ENCODE measurements around the gene IL17B.

Gene IL17B

GRCh38 chr5:149349382-149349781 lies 29.7 kb downstream of the IL17B start:
- Histone ChIP-seq H3K27me3 (ENCODE audit: control insufficient read depth, insufficient read depth, low read length) (no peaks in the 10 kb centered on the region), H3K9ac (ENCODE audit: low read length) (no peak overlapping the region), H3K27ac (ENCODE audit: low read depth, low read length) (no peak overlapping the region), H3K9me3 (ENCODE audit: control insufficient read depth, insufficient read depth, low read depth, low read length) (no peaks in the 10 kb centered on the region), H3K4me1 (ENCODE audit: control insufficient read depth, insufficient read depth, low read length) (no peaks in the 10 kb centered on the region; the same call in 1 of the 2 replicates), H3K4me3 (ENCODE audit: low read depth, low read length) (no peak overlapping the region), H3K36me3 (ENCODE audit: control insufficient read depth, insufficient read depth, low read length) (peaks cover 74% of the 10 kb centered on the region)

DNA sequence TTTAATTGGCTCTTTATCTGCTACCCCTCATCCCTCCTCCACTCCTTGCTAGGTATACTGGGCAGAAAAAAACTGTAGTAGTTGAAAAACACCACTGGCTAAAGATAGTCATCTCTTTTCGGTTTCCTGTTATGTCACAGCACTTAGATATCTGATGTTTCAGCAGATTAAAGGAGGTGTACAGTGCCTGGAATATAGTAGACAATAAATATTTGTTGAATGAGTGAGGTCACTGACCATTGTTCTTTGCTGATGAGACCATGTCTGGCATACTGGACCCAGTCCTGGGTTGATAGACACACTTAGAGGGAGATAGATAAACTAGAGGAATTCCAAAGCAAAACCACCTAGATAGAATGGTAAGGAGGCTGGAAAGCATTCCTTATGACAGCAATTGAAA lies 30.6 kb downstream of the IL17B start:
- Histone ChIP-seq H3K4me1 (ENCODE audit: control insufficient read depth, insufficient read depth, low read length) (no peaks in the 10 kb centered on the region; the same call in 1 of the 2 replicates), H3K27ac (ENCODE audit: low read depth, low read length) (no peak overlapping the region), H3K9me3 (ENCODE audit: control insufficient read depth, insufficient read depth, low read depth, low read length) (no peaks in the 10 kb centered on the region), H3K27me3 (ENCODE audit: control insufficient read depth, insufficient read depth, low read length) (no peaks in the 10 kb centered on the region), H3K9ac (ENCODE audit: low read length) (no peak overlapping the region), H3K36me3 (ENCODE audit: control insufficient read depth, insufficient read depth, low read length) (peaks cover 66% of the 10 kb centered on the region), H3K4me3 (ENCODE audit: low read depth, low read length) (no peak overlapping the region)

DNA sequence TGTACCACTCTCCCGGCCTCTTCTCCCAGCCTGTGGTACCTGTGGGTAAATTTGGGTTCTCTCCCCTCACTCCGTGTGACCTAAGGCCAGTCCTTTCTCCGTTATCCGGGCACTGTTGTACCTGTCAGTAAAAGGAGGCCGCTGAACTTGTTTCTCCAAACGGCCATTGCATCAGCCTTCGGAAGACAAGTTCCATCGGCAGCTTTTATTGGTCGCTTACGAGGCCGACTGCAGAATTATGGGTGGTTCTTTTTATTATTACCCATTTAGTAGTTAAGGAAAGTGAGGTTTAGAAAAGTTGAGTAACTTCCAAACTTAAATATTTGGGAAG lies 33.2 kb downstream of the IL17B start:
- Histone ChIP-seq H3K9me3 (ENCODE audit: control insufficient read depth, insufficient read depth, low read depth, low read length) (no peaks in the 10 kb centered on the region), H3K4me1 (ENCODE audit: control insufficient read depth, insufficient read depth, low read length) (no peaks in the 10 kb centered on the region; the same call in 1 of the 2 replicates), H3K36me3 (ENCODE audit: control insufficient read depth, insufficient read depth, low read length) (peaks cover 40% of the 10 kb centered on the region), H3K4me3 (ENCODE audit: low read depth, low read length) (peak overlapping the region; percentile 80), H3K9ac (ENCODE audit: low read length) (peak overlapping the region; percentile 91), H3K27me3 (ENCODE audit: control insufficient read depth, insufficient read depth, low read length) (no peaks in the 10 kb centered on the region), H3K27ac (ENCODE audit: low read depth, low read length) (peak overlapping the region; percentile 69)

- peaks cover 34% of the 10 kb centered on the region for H3K36me3 ChIP-seq (ENCODE audit: control insufficient read depth, insufficient read depth, low read length)
- H3K9me3 ChIP-seq (ENCODE audit: control insufficient read depth, insufficient read depth, low read depth, low read length) = no peaks in the 10 kb centered on the region
- no peaks in the 10 kb centered on the region for H3K27me3 ChIP-seq (ENCODE audit: control insufficient read depth, insufficient read depth, low read length)
- H3K4me1 ChIP-seq (ENCODE audit: control insufficient read depth, insufficient read depth, low read length) = no peaks in the 10 kb centered on the region; the same call in 1 of the 2 replicates
- H3K27ac ChIP-seq (ENCODE audit: low read depth, low read length) = peak within 1 kb of the TSS; percentile 69
- peak within 1 kb of the TSS; percentile 91 for H3K9ac ChIP-seq (ENCODE audit: low read length)
- peak within 1 kb of the TSS; percentile 80 for H3K4me3 ChIP-seq (ENCODE audit: low read depth, low read length)
These were observed 33.8 kb downstream of the IL17B start, which contains the start of gene GRPEL2 for GRCh38 chr5:149345147-149345891. TSS of gene GRPEL2 (plus strand) at chr5:149345499. CDS start at chr5:149345540, 41 bp downstream.

- Histone ChIP-seq H3K36me3 (ENCODE audit: control insufficient read depth, insufficient read depth, low read length) (peaks cover 23% of the 10 kb centered on the region), H3K4me1 (ENCODE audit: control insufficient read depth, insufficient read depth, low read length) (no peaks in the 10 kb centered on the region; the same call in 1 of the 2 replicates), H3K27me3 (ENCODE audit: control insufficient read depth, insufficient read depth, low read length) (no peaks in the 10 kb centered on the region), H3K9ac (ENCODE audit: low read length) (no peak overlapping the region), H3K4me3 (ENCODE audit: low read depth, low read length) (no peak overlapping the region), H3K27ac (ENCODE audit: low read depth, low read length) (no peak overlapping the region), H3K9me3 (ENCODE audit: control insufficient read depth, insufficient read depth, low read depth, low read length) (no peaks in the 10 kb centered on the region)
These were observed 34.9 kb downstream of the IL17B start for GRCh38 chr5:149344151-149344550.

GRCh38 chr5:149341876-149342275 lies 37.2 kb downstream of the IL17B start:
- Histone ChIP-seq H3K27me3 (ENCODE audit: control insufficient read depth, insufficient read depth, low read length) (no peaks in the 10 kb centered on the region), H3K36me3 (ENCODE audit: control insufficient read depth, insufficient read depth, low read length) (no peaks in the 10 kb centered on the region), H3K27ac (ENCODE audit: low read depth, low read length) (no peak overlapping the region), H3K9me3 (ENCODE audit: control insufficient read depth, insufficient read depth, low read depth, low read length) (no peaks in the 10 kb centered on the region), H3K4me3 (ENCODE audit: low read depth, low read length) (no peak overlapping the region), H3K9ac (ENCODE audit: low read length) (no peak overlapping the region), H3K4me1 (ENCODE audit: control insufficient read depth, insufficient read depth, low read length) (no peaks in the 10 kb centered on the region; the same call in 1 of the 2 replicates)

DNA sequence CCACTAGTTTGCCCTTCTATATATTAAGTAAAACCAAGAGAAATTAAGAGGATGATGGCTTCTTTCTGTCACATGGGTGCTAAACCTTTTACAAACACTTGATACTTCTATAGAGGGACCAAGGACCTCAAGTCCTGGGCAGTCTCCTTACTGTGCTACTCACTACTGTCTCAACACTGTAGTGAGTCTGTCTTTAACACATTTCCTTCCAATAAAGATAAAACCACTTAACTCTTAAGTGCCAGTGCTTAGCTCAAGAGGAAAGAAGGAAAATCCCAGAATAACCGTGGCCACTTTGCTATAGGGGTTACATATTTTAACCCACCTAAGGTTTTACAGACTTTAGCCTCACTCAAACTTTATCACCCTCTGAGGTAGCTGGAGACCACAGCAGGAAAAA lies 38.2 kb downstream of the IL17B start:
- Histone ChIP-seq H3K27ac (ENCODE audit: low read depth, low read length) (no peak overlapping the region), H3K4me3 (ENCODE audit: low read depth, low read length) (no peak overlapping the region), H3K9me3 (ENCODE audit: control insufficient read depth, insufficient read depth, low read depth, low read length) (no peaks in the 10 kb centered on the region), H3K36me3 (ENCODE audit: control insufficient read depth, insufficient read depth, low read length) (no peaks in the 10 kb centered on the region), H3K4me1 (ENCODE audit: control insufficient read depth, insufficient read depth, low read length) (no peaks in the 10 kb centered on the region), H3K27me3 (ENCODE audit: control insufficient read depth, insufficient read depth, low read length) (no peaks in the 10 kb centered on the region), H3K9ac (ENCODE audit: low read length) (no peak overlapping the region)

- Histone ChIP-seq H3K4me1 (ENCODE audit: control insufficient read depth, insufficient read depth, low read length) (no peaks in the 10 kb centered on the region), H3K9ac (ENCODE audit: low read length) (no peak overlapping the region), H3K27me3 (ENCODE audit: control insufficient read depth, insufficient read depth, low read length) (no peaks in the 10 kb centered on the region), H3K9me3 (ENCODE audit: control insufficient read depth, insufficient read depth, low read depth, low read length) (no peaks in the 10 kb centered on the region), H3K36me3 (ENCODE audit: control insufficient read depth, insufficient read depth, low read length) (no peaks in the 10 kb centered on the region), H3K27ac (ENCODE audit: low read depth, low read length) (no peak overlapping the region), H3K4me3 (ENCODE audit: low read depth, low read length) (no peak overlapping the region)
These were observed 40.7 kb downstream of the IL17B start for GRCh38 chr5:149338364-149338763.

DNA sequence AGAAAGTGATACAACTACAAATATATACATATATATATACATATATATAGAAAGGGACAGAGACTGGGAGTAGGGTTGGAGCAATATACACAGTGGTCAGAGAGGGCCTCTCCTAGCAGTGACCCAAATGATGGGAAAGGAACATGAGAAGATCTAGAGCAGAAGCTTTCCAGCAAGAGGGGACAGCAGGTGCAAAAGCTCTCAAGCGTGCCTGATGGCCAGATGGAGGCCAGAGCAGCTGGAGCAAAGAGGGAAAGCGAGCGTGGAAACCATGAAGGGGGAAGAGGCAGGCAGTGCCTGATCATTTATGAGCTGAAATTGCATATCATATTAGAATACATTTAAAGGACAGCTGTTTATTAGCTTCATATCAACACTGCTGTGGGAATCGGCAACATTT lies 41.4 kb downstream of the IL17B start:
- H3K36me3 ChIP-seq (ENCODE audit: control insufficient read depth, insufficient read depth, low read length) = no peaks in the 10 kb centered on the region
- no peak overlapping the region for H3K27ac ChIP-seq (ENCODE audit: low read depth, low read length)
- no peaks in the 10 kb centered on the region for H3K4me1 ChIP-seq (ENCODE audit: control insufficient read depth, insufficient read depth, low read length)
- H3K4me3 ChIP-seq (ENCODE audit: low read depth, low read length) = no peak overlapping the region
- H3K9ac ChIP-seq (ENCODE audit: low read length) = no peak overlapping the region
- H3K27me3 ChIP-seq (ENCODE audit: control insufficient read depth, insufficient read depth, low read length) = no peaks in the 10 kb centered on the region
- H3K9me3 ChIP-seq (ENCODE audit: control insufficient read depth, insufficient read depth, low read depth, low read length) = no peaks in the 10 kb centered on the region

- Histone ChIP-seq H3K4me3 (ENCODE audit: low read depth, low read length) (no peak overlapping the region), H3K9ac (ENCODE audit: low read length) (no peak overlapping the region), H3K27me3 (ENCODE audit: control insufficient read depth, insufficient read depth, low read length) (no peaks in the 10 kb centered on the region), H3K27ac (ENCODE audit: low read depth, low read length) (no peak overlapping the region), H3K4me1 (ENCODE audit: control insufficient read depth, insufficient read depth, low read length) (no peaks in the 10 kb centered on the region), H3K9me3 (ENCODE audit: control insufficient read depth, insufficient read depth, low read depth, low read length) (no peaks in the 10 kb centered on the region), H3K36me3 (ENCODE audit: control insufficient read depth, insufficient read depth, low read length) (no peaks in the 10 kb centered on the region)
These were observed 45.2 kb downstream of the IL17B start for GRCh38 chr5:149333711-149334443.

- no peak overlapping the region for H3K27ac ChIP-seq (ENCODE audit: low read depth, low read length)
- no peaks in the 10 kb centered on the region for H3K4me1 ChIP-seq (ENCODE audit: control insufficient read depth, insufficient read depth, low read length)
- H3K36me3 ChIP-seq (ENCODE audit: control insufficient read depth, insufficient read depth, low read length) = no peaks in the 10 kb centered on the region
- H3K9ac ChIP-seq (ENCODE audit: low read length) = no peak overlapping the region
- H3K27me3 ChIP-seq (ENCODE audit: control insufficient read depth, insufficient read depth, low read length) = no peaks in the 10 kb centered on the region
- H3K9me3 ChIP-seq (ENCODE audit: control insufficient read depth, insufficient read depth, low read depth, low read length) = no peaks in the 10 kb centered on the region
- no peak overlapping the region for H3K4me3 ChIP-seq (ENCODE audit: low read depth, low read length)
These were observed 50.9 kb downstream of the IL17B start for GRCh38 chr5:149328177-149328576.

Data from HUES6 (cell line).